ENCODE results near the gene FAM204A. TPM values are rescaled to one million over a fixed set of nuclear protein-coding genes. Genes with fewer than 3 reads are reported as not detected.

The FAM204A gene
- total RNA-seq, 1 donor from 2014 or later: 12.5 TPM

DNA sequence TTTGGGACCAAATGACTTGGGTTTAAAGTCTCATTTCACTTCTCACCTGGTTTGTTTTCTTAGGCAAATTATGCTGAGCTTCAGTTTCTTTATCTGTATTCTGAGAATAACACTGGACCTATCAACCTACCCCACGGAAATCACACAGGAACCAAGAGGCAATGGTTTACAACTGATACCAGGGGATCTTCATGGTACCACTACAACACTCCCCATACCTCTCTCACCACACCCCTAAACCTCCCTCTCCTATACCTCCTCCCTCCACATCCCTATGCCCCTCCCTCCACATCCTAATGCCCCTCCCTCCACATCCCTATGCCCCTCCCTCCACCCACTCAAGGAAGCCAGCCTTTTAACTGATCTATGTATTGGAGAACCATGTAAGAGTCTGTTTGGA lies 9.9 kb downstream of the FAM204A start:
- intact Hi-C loops (cut with DNase I): no loop called here
- Histone ChIP-seq H3K27me3 (no peaks in the 10 kb centered on the region), H3K4me3 (no peak overlapping the region), H3K36me3 (peaks cover 47 to 70% of the 10 kb centered on the region in 2 donors), H3K4me1 (no peaks in the 10 kb centered on the region), H3K27ac (no peak overlapping the region), H3K9me3 (no peaks in the 10 kb centered on the region)
- no peak for TF ChIP-seq CTCF (IDR thresholded peaks at IDR 0.05)
- DNase-seq (ENCODE audit: low spot score in 2 of 2): no peak

GRCh38 chr10:118330295-118331076 lies 11.6 kb downstream of the FAM204A start:
- no peak for TF ChIP-seq CTCF (IDR thresholded peaks at IDR 0.05)
- intact Hi-C loops (cut with DNase I): no loop called here
- Histone ChIP-seq H3K4me3 (no peak overlapping the region), H3K27me3 (no peaks in the 10 kb centered on the region), H3K27ac (no peak overlapping the region), H3K9me3 (no peaks in the 10 kb centered on the region), H3K36me3 (peaks cover 46 to 70% of the 10 kb centered on the region in 2 donors), H3K4me1 (no peaks in the 10 kb centered on the region)
- no peak for DNase-seq (ENCODE audit: low spot score in 2 of 2)

DNA sequence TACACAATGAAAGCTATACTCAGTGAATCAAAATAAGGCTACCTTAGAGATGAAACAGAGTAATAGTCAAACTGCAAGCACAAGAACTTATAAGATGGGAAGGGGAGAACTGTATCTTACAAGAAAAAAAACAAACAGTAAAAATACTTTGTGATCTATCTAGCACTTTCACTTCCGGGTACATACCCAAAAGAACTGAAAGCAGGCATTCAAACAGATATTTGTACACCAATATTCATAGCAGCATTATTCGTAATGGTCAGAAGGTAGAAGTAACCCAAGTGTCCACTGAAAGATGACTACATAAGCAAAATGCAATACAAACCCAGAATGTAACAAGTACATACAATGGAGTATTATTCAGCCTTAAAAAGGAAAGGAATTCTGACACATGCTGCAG lies 18.0 kb downstream of the FAM204A start:
- no peaks in the 10 kb centered on the region for H3K27me3 ChIP-seq
- H3K4me1 ChIP-seq: peaks cover 0 to 3% of the 10 kb centered on the region in 2 donors
- no peak overlapping the region for H3K4me3 ChIP-seq
- no peak for DNase-seq (ENCODE audit: low spot score in 2 of 2)
- no peaks in the 10 kb centered on the region for H3K9me3 ChIP-seq
- H3K36me3 ChIP-seq: peaks cover 13 to 38% of the 10 kb centered on the region in 2 donors
- intact Hi-C loops (cut with DNase I): no loop called here
- H3K27ac ChIP-seq: no peak overlapping the region
- no peak for TF ChIP-seq CTCF (IDR thresholded peaks at IDR 0.05)

GRCh38 chr10:118321724-118322575 lies 20.2 kb downstream of the FAM204A start:
- Histone ChIP-seq H3K27me3 (no peaks in the 10 kb centered on the region), H3K4me3 (no peak overlapping the region), H3K27ac (peak overlapping the region; percentile 38), H3K9me3 (no peaks in the 10 kb centered on the region), H3K36me3 (peaks cover 6 to 18% of the 10 kb centered on the region in 2 donors), H3K4me1 (peaks cover 0 to 3% of the 10 kb centered on the region in 2 donors)
- no peak for TF ChIP-seq CTCF (IDR thresholded peaks at IDR 0.05)
- DNase-seq (ENCODE audit: low spot score in 2 of 2): no peak
- intact Hi-C loops (cut with DNase I): no loop called here

GRCh38 chr10:118315629-118316028 lies 26.5 kb downstream of the FAM204A start:
- Histone ChIP-seq H3K27me3 (no peaks in the 10 kb centered on the region), H3K4me1 (no peaks in the 10 kb centered on the region), H3K9me3 (no peaks in the 10 kb centered on the region), H3K27ac (no peak overlapping the region), H3K36me3 (no peaks in the 10 kb centered on the region), H3K4me3 (no peak overlapping the region)
- DNase-seq (ENCODE audit: low spot score in 2 of 2): no peak
- intact Hi-C loops (cut with DNase I): no loop called here
- TF ChIP-seq CTCF (IDR thresholded peaks at IDR 0.05): no peak

Data from ascending aorta (tissue), 2 donors.